ENCODE results near the gene TMEM121. TPM values are rescaled to one million over a fixed set of nuclear protein-coding genes. Genes with fewer than 3 reads are reported as not detected.

Gene TMEM121
- total RNA-seq, 2 donors from 2014 or later: 11.1 to 15.7 TPM

DNA sequence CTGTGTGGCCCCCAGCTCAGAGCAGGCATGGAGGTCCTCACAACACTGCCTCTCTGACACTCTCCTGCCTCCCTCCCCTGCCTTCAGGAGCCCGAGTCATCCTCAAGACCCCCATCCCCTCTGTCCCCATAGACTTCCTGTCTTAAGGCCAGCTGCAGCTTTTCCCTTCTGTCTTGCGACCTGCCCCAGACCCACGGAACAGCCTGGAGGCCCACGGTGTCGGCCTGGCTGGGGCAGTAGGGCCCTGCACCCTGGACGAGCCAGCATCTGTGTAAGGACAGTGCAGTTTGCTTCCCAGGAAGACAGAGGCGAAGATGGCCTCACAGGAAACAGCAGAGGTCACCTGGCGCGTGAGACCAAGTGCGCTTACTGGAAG, 25.7 kb upstream of the TMEM121 start:
- Histone ChIP-seq H3K4me3 (no peak overlapping the region), H3K4me1 (replicated peaks) (no peaks in the 10 kb centered on the region), H3K9me3 (no peaks in the 10 kb centered on the region), H3K27me3 (replicated peaks; ENCODE audit: insufficient read depth) (no peaks in the 10 kb centered on the region), H3K36me3 (no peaks in the 10 kb centered on the region), H3K27ac (no peak overlapping the region)
- 76% methylated on average over 10 of the region's 10 CpGs for WGBS
- intact Hi-C loops (cut with DNase I): no loop called here
- TF ChIP-seq POLR2AphosphoS5 (IDR thresholded peaks at IDR 0.05) (no peak), POLR2A (IDR thresholded peaks at IDR 0.05) (no peak)
- TF ChIP-seq, protein P1, sequence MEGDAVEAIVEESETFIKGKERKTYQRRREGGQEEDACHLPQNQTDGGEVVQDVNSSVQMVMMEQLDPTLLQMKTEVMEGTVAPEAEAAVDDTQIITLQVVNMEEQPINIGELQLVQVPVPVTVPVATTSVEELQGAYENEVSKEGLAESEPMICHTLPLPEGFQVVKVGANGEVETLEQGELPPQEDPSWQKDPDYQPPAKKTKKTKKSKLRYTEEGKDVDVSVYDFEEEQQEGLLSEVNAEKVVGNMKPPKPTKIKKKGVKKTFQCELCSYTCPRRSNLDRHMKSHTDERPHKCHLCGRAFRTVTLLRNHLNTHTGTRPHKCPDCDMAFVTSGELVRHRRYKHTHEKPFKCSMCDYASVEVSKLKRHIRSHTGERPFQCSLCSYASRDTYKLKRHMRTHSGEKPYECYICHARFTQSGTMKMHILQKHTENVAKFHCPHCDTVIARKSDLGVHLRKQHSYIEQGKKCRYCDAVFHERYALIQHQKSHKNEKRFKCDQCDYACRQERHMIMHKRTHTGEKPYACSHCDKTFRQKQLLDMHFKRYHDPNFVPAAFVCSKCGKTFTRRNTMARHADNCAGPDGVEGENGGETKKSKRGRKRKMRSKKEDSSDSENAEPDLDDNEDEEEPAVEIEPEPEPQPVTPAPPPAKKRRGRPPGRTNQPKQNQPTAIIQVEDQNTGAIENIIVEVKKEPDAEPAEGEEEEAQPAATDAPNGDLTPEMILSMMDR (IDR thresholded peaks at IDR 0.05): no peak
- no peak for DNase-seq (ENCODE audit: low spot score)

DNA sequence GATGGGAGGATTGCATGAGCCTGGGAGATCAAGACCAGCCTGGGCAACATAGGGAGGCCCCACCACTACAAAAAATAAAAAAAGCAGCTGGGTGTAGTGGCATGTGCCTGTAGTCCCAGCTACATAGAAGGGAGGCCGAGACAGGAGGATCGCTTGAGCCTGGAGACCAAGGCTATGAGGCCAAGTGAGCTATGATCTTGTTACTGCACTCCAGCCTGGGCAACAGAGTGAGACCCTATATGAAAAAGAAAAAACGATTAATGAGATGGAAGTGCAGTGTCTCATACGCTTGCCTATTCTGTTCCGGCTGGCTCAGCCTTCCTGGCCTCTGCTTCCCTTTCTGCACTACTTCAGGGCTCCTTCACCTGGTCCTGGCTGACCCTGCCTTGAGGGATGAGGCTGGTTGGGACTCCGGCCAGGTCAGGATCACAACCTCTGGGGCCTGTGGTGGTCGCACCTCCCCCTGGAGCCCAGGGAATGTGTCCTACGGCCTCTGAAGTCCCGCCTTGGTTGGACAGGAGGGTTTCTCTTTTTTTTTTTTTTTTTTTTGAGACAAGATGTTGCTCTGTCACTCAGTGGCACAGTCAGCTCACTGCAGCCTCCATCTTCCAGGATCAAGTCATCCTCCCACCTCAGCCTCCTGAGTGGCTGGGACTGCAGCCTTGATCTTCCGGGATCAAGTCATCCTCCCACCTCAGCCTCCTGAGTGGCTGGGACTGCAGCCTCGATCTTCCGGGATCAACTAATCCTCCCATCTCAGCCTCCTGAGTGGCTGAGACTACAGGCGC, 24.7 kb upstream of the TMEM121 start:
- Histone ChIP-seq H3K9me3 (no peaks in the 10 kb centered on the region), H3K36me3 (no peaks in the 10 kb centered on the region), H3K4me3 (no peak overlapping the region), H3K27me3 (replicated peaks; ENCODE audit: insufficient read depth) (no peaks in the 10 kb centered on the region), H3K4me1 (replicated peaks) (no peaks in the 10 kb centered on the region), H3K27ac (no peak overlapping the region)
- intact Hi-C loops (cut with DNase I): no loop called here
- WGBS: 89% methylated on average over 13 of the region's 13 CpGs
- TF ChIP-seq, protein P1 (IDR thresholded peaks at IDR 0.05): no peak
- no peak for TF ChIP-seq POLR2AphosphoS5 (IDR thresholded peaks at IDR 0.05)
- TF ChIP-seq POLR2A (IDR thresholded peaks at IDR 0.05): no peak
- no peak for DNase-seq (ENCODE audit: low spot score)

DNA sequence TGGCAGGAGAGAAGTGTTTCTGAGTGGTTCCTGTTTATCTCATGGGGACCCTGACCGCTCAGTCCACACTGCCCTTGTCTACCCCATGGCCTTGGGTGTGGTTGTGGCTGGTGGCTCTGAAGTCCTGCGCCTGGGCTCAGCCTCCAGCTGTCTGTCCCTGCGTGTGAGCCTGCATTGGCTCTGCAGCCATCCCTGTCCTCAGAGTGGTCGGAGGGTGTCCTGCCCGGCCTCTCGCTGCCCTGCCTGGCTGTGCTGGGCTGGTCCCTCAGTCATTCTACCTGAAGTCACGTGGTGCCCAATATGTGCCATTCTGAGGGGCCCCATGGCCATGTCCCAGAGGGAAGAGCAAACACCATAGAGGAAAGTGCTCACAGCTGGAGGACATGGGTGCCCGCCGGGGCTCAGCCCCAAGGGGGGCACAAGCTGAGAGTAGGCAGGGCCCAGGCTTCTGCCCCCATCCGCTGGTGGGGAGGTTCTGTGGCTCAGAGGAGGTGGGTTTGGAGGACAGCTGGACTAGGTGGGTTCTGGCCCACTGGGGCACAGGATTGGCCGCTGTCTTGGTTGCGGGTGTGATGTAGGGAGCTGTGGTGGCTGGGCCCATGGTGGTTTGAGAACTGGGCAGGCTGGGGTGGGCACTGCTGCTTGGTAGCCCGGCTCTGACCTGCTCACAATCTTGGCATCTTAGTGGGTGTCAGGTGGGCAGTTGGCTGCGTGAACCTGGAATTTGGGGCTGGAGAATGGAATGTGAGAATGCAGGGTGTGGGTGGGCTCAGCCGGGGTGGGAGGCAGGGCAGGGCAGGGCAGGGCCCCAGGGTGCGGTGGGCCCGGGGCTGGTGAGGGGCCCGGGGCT, 23.7 kb upstream of the TMEM121 start:
- no peaks in the 10 kb centered on the region for H3K27me3 ChIP-seq (replicated peaks; ENCODE audit: insufficient read depth)
- TF ChIP-seq POLR2AphosphoS5 (IDR thresholded peaks at IDR 0.05): no peak
- TF ChIP-seq, protein P1 (IDR thresholded peaks at IDR 0.05): no peak
- no peak for TF ChIP-seq POLR2A (IDR thresholded peaks at IDR 0.05)
- intact Hi-C loops (cut with DNase I): no loop called here
- no peaks in the 10 kb centered on the region for H3K36me3 ChIP-seq
- no peaks in the 10 kb centered on the region for H3K4me1 ChIP-seq (replicated peaks)
- 81% methylated on average over 17 of the region's 18 CpGs for WGBS
- no peaks in the 10 kb centered on the region for H3K9me3 ChIP-seq
- no peak overlapping the region for H3K27ac ChIP-seq
- DNase-seq (ENCODE audit: low spot score): no peak
- no peak overlapping the region for H3K4me3 ChIP-seq

DNA sequence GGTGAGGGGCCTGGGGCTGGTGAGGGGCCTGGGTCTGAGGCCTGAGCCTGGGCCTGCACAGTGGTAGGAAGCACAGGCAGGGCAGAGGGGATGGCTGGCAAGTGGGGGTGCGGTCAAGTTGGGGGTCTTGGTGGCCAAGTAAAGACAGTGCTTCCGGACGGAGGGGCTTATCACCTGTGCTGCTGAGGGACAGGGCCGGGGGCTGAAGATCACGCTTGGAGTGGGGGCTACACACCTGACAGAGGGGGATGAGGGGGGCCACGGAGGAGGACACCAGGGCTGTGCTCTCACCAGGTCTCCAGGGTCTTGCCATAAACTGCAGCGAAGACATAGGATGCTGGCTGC, 23.1 kb upstream of the TMEM121 start:
- no peaks in the 10 kb centered on the region for H3K9me3 ChIP-seq
- intact Hi-C loops (cut with DNase I): no loop called here
- H3K27me3 ChIP-seq (replicated peaks; ENCODE audit: insufficient read depth): no peaks in the 10 kb centered on the region
- no peaks in the 10 kb centered on the region for H3K4me1 ChIP-seq (replicated peaks)
- H3K4me3 ChIP-seq: no peak overlapping the region
- TF ChIP-seq, protein P1 (IDR thresholded peaks at IDR 0.05): no peak
- TF ChIP-seq POLR2AphosphoS5 (IDR thresholded peaks at IDR 0.05) (no peak), POLR2A (IDR thresholded peaks at IDR 0.05) (no peak)
- no peak overlapping the region for H3K27ac ChIP-seq
- no peaks in the 10 kb centered on the region for H3K36me3 ChIP-seq
- WGBS: 94% methylated on average over 7 of the region's 7 CpGs
- no peak for DNase-seq (ENCODE audit: low spot score)

Measured in prostate gland (tissue), 2 donors.